Activated T-cell treated with anti-CD3 and anti-CD28 coated beads, Interleukin-2, amount 50 U/mL, for 48 hours (primary cell): ENCODE results near the gene LDB2.
"Not testable (repeated sequence)": the region's sequence is repeated elsewhere in the genome, so short reads cannot be mapped to it uniquely, and the experiment has no call there.

ENCODE experiments used
- DNase-seq, 2 experiments: peaks; one replicate each; pipeline ENCODE4 v3.0.0-alpha.2; 2020

The LDB2 gene

GRCh38 chr4:16897991-16898827 is at the start of gene LDB2:
Gene LDB2, minus strand, starts transcription at chr4:16898645.
- DNase-seq, result no peak

GRCh38 chr4:16942491-16942890 is 44.0 kb upstream of the LDB2 start:
- no peak for DNase-seq

GRCh38 chr4:16939178-16939577 is 40.7 kb upstream of the LDB2 start:
- DNase-seq, result no peak

- no peak for DNase-seq
Measured at GRCh38 chr4:16938512-16939040, 40.1 kb upstream of the LDB2 start.

- no peak for DNase-seq
Measured at GRCh38 chr4:16931339-16932305, 33.2 kb upstream of the LDB2 start.

- no peak for DNase-seq
Measured at GRCh38 chr4:16926214-16926613, 27.8 kb upstream of the LDB2 start.

GRCh38 chr4:16918716-16919115 is 20.3 kb upstream of the LDB2 start:
- not testable (repeated sequence) for DNase-seq

- DNase-seq, result peak; percentile 81 to 86
Measured at GRCh38 chr4:16916719-16917337, 18.4 kb upstream of the LDB2 start.

GRCh38 chr4:16916031-16916430 is 17.6 kb upstream of the LDB2 start:
- DNase-seq, result no peak

GRCh38 chr4:16914208-16914607 is 15.8 kb upstream of the LDB2 start:
- no peak for DNase-seq

- DNase-seq, result no peak
Measured at GRCh38 chr4:16912896-16913295, 14.5 kb upstream of the LDB2 start.

- DNase-seq, result no peak
Measured at GRCh38 chr4:16909281-16909680, 10.8 kb upstream of the LDB2 start.

- no peak for DNase-seq
Measured at GRCh38 chr4:16908377-16909021, 10.1 kb upstream of the LDB2 start.

GRCh38 chr4:16900325-16900724 is 1.9 kb upstream of the LDB2 start:
- DNase-seq, result no peak

- DNase-seq, result no peak
Measured at GRCh38 chr4:16896881-16897750, 1.3 kb downstream of the LDB2 start.

GRCh38 chr4:16894406-16894805 is 4.0 kb downstream of the LDB2 start:
- no peak for DNase-seq

- no peak for DNase-seq
Measured at GRCh38 chr4:16893141-16893651, 5.2 kb downstream of the LDB2 start.

- no peak for DNase-seq
Measured at GRCh38 chr4:16890651-16891050, 7.8 kb downstream of the LDB2 start.

- no peak for DNase-seq
Measured at GRCh38 chr4:16889945-16890344, 8.5 kb downstream of the LDB2 start.

- DNase-seq, result no peak
Measured at GRCh38 chr4:16887887-16888286, 10.6 kb downstream of the LDB2 start.
